GM23338 (cell line): ENCODE measurements around the gene FAM124B. TPM values are rescaled to one million over a fixed set of nuclear protein-coding genes. Genes with fewer than 3 reads are reported as not detected.

Experiments
- ATAC-seq: fragments of 200-7000 bp; cut with Tn5 transposase; 3 replicates; pipeline ENCODE4 v1.9.1; 2020
- DNase-seq: peaks from one replicate; pipeline ENCODE4 v3.0.0-alpha.2; 2015; ENCODE audit warnings: low spot score
- H2AFZ ChIP-seq: fragments of 200-600 bp; sonication (generic); 2 replicates; pipeline ENCODE4 v1.8.0; 2016; ENCODE audit warnings: antibody characterized with exemption, mild to moderate bottlenecking, moderate library complexity
- H3F3A ChIP-seq: fragments of 200-600 bp; sonication (generic); replicated peaks from 2 replicates; pipeline ENCODE4 v1.8.0; 2017; ENCODE audit warnings: antibody characterized with exemption, mixed run types, low read depth
- H3K27ac ChIP-seq: fragments of 200-600 bp; sonication (generic); 2 replicates; pipeline ENCODE4 v1.6.1; 2016; ENCODE audit warnings: low read depth
- H3K27me3 ChIP-seq: fragments of 200-600 bp; sonication (generic); 2 replicates; pipeline ENCODE4 v1.8.0; 2016; ENCODE audit warnings: mild to moderate bottlenecking, mixed run types, moderate library complexity; ENCODE audit not compliant: insufficient read depth
- H3K36me3 ChIP-seq: fragments of 200-600 bp; sonication (generic); 2 replicates; pipeline ENCODE4 v1.8.0; 2016; ENCODE audit warnings: mild to moderate bottlenecking; ENCODE audit not compliant: insufficient read depth
- H3K4me1 ChIP-seq: fragments of 200-600 bp; sonication (generic); 2 replicates; pipeline ENCODE4 v1.8.0; 2016; ENCODE audit warnings: mild to moderate bottlenecking, moderate library complexity; ENCODE audit not compliant: insufficient read depth
- H3K4me2 ChIP-seq: fragments of 200-600 bp; sonication (generic); 2 replicates; pipeline ENCODE4 v1.7.1; 2017; ENCODE audit warnings: mixed run types
- H3K4me3 ChIP-seq: fragments of 200-600 bp; sonication (generic); 2 replicates; pipeline ENCODE4 v1.6.1; 2016; ENCODE audit warnings: mixed run types
- H3K79me2 ChIP-seq: fragments of 200-600 bp; sonication (generic); replicated peaks from 2 replicates; pipeline ENCODE4 v1.8.0; 2017; ENCODE audit warnings: mild to moderate bottlenecking; ENCODE audit not compliant: insufficient read depth
- H3K9me2 ChIP-seq: fragments of 200-600 bp; sonication (generic); 2 replicates; pipeline ENCODE4 v1.8.0; 2017; ENCODE audit not compliant: insufficient read depth
- H4K20me1 ChIP-seq: fragments of 200-600 bp; sonication (generic); replicated peaks from 2 replicates; pipeline ENCODE4 v1.8.0; 2017; ENCODE audit warnings: mild to moderate bottlenecking; ENCODE audit not compliant: insufficient read depth
- H3K27ac Mint-ChIP-seq: 2 replicates; pipeline ENCODE4 v1.8.0; 2020; ENCODE audit warnings: inconsistent platforms, mild to moderate bottlenecking, moderate library complexity, mixed read lengths
- H3K27me3 Mint-ChIP-seq: 3 replicates; pipeline ENCODE4 v1.8.0; 2022; ENCODE audit warnings: low read depth, mild to moderate bottlenecking, moderate library complexity, mixed read lengths, inconsistent platforms; ENCODE audit not compliant: insufficient read depth, poor library complexity
- H3K36me3 Mint-ChIP-seq: 3 replicates; pipeline ENCODE4 v1.8.0; 2021; ENCODE audit warnings: low read depth, mild to moderate bottlenecking, inconsistent platforms, moderate library complexity, mixed read lengths
- H3K4me1 Mint-ChIP-seq: 3 replicates; pipeline ENCODE4 v1.8.0; 2020; ENCODE audit warnings: mild to moderate bottlenecking, inconsistent platforms, mixed read lengths
- H3K4me3 Mint-ChIP-seq: 3 replicates; pipeline ENCODE4 v1.8.0; 2021; ENCODE audit warnings: moderate library complexity, mild to moderate bottlenecking, inconsistent platforms, mixed read lengths
- H3K9me3 Mint-ChIP-seq: 3 replicates; pipeline ENCODE4 v1.8.0; 2020; ENCODE audit warnings: moderate library complexity, mild to moderate bottlenecking, inconsistent platforms, mixed read lengths
- CREB1 ChIP-seq: fragments of 250-450 bp; sonication (Bioruptor Pico); IDR thresholded peaks from 2 replicates; pipeline ENCODE4 v1.5.0; 2020; ENCODE audit warnings: low read depth, mild to moderate bottlenecking, moderate library complexity
- EZH2 ChIP-seq: fragments of 200-600 bp; sonication (generic); IDR thresholded peaks from one replicate; pipeline ENCODE4 v1.8.0; 2017; ENCODE audit warnings: antibody characterized with exemption, mild to moderate bottlenecking, low read depth; ENCODE audit not compliant: unreplicated experiment
- EZH2phosphoT487 ChIP-seq: fragments of 200-600 bp; sonication (generic); IDR thresholded peaks from one replicate; pipeline ENCODE4 v1.8.1; 2018; ENCODE audit warnings: antibody characterized with exemption; ENCODE audit not compliant: unreplicated experiment
- JUNB ChIP-seq: IDR thresholded peaks from one replicate; pipeline ENCODE4 v1.6.1; 2016; ENCODE audit warnings: antibody characterized with exemption; ENCODE audit not compliant: unreplicated experiment
- NANOG ChIP-seq: IDR thresholded peaks from 2 replicates; pipeline ENCODE4 v1.6.1; 2016; ENCODE audit warnings: antibody characterized with exemption, borderline replicate concordance
- POLR2AphosphoS5 ChIP-seq: IDR thresholded peaks from 2 replicates; pipeline ENCODE4 v1.6.1; 2016; ENCODE audit warnings: antibody characterized with exemption, low read depth
- STAT1 ChIP-seq: IDR thresholded peaks from one replicate; pipeline ENCODE4 v1.6.1; 2016; ENCODE audit warnings: antibody characterized with exemption; ENCODE audit not compliant: unreplicated experiment
- ZNF114 ChIP-seq: fragments of 250-450 bp; sonication (Bioruptor Pico); IDR thresholded peaks from 2 replicates; pipeline ENCODE4 v1.5.0; 2020; ENCODE audit warnings: mild to moderate bottlenecking, moderate library complexity
- ZNF331 ChIP-seq: fragments of 250-450 bp; sonication (Bioruptor Pico); IDR thresholded peaks from 2 replicates; pipeline ENCODE4 v1.5.0; 2020; ENCODE audit warnings: low read depth, mild to moderate bottlenecking, moderate library complexity
- polyA plus RNA-seq: library from polyadenylated mRNA; unstranded; fragments of >200 nt; fragmentation: Nextera tagmentation; extraction: Ambion mirVana; gene quantifications from 2 replicates; pipeline ENCODE4 v1.2.1, GENCODE V29; 2016
- total RNA-seq: library from RNA; depleted of rRNA; stranded (reverse); fragments of >200 nt; shearing (Covaris generic); gene quantifications from 2 replicates; pipeline ENCODE4 v1.2.3, GENCODE V29; 2014
- TF ChIP-seq, protein P1 (sequence below): IDR thresholded peaks from 2 replicates; pipeline ENCODE4 v1.6.1; 2016; ENCODE audit warnings: antibody characterized with exemption
- TF ChIP-seq, protein P2 (sequence below), 2 experiments: fragments of 200-600 bp in 1 of 2; sonication (generic) in 1 of 2; conservative IDR thresholded peaks; 2 replicates each; pipeline versions ENCODE4 v1.5.1 to v1.6.1; 2016 to 2017; ENCODE audit warnings: antibody characterized with exemption in 2 of 2, low read depth in 2 of 2, mild to moderate bottlenecking in 2 of 2, moderate library complexity in 1 of 2
- TF ChIP-seq, protein P3 (sequence below): fragments of 250-450 bp; sonication (Bioruptor Pico); IDR thresholded peaks from 2 replicates; pipeline ENCODE4 v1.5.0; 2020; ENCODE audit warnings: mild to moderate bottlenecking, moderate library complexity
- TF ChIP-seq, protein P4 (sequence below): IDR thresholded peaks from one replicate; pipeline ENCODE4 v1.6.1; 2018; ENCODE audit warnings: antibody characterized with exemption; ENCODE audit not compliant: unreplicated experiment

FAM124B gene
- total and polyA plus RNA-seq, 2 experiments from 2014 or later: 3.0 to 6.9 TPM

DNA sequence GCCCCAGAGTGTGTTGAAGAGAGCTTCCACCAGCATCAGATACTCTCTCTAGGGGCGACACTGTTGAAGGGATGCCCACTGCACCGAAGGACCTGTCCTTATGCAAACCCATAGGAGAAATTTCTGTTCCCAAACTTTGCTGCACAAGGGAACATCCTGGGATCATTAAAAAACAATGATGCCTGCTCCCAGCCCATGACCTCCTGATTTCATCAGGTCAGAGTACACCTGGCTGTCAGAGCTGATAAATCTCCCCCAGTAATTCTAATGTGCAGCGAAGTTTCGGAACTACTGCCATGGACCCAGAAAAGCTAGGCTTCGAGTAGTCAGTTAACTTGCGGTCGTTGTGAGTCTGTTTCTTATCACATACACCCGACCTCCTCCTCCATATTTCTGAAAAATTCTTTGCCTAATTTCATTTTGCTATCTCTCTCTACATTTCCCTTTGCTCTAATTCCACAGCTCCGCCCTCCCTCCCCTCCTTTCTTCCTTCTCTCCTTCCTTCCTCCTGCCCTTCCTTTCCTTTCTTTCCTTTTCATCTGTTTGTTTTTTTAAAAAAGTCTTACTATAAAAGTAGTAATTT lies 18.8 kb downstream of the FAM124B start:
- DNase-seq: no peak
- peaks cover 9% of the 10 kb centered on the region; the same call in 1 of the 2 replicates for H3K4me1 ChIP-seq
- H3K27me3 ChIP-seq: no peaks in the 10 kb centered on the region
- no peak overlapping the region for H3K27ac ChIP-seq
- H3K4me3 Mint-ChIP-seq: no peak overlapping the region
- no peak overlapping the region for H3K4me3 ChIP-seq
- no peak overlapping the region for H3K27ac Mint-ChIP-seq
- H2AFZ ChIP-seq: no peak overlapping the region
- no peak for ATAC-seq
- TF ChIP-seq JUNB: no peak
- no peak for TF ChIP-seq CREB1 (CRISPR knock-in tag)
- TF ChIP-seq, protein P1, sequence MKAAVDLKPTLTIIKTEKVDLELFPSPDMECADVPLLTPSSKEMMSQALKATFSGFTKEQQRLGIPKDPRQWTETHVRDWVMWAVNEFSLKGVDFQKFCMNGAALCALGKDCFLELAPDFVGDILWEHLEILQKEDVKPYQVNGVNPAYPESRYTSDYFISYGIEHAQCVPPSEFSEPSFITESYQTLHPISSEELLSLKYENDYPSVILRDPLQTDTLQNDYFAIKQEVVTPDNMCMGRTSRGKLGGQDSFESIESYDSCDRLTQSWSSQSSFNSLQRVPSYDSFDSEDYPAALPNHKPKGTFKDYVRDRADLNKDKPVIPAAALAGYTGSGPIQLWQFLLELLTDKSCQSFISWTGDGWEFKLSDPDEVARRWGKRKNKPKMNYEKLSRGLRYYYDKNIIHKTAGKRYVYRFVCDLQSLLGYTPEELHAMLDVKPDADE: no peak
- no peak for TF ChIP-seq ZNF114 (CRISPR knock-in tag)
- no peak for TF ChIP-seq NANOG
- no peak for TF ChIP-seq POLR2AphosphoS5
- TF ChIP-seq, protein P2, sequence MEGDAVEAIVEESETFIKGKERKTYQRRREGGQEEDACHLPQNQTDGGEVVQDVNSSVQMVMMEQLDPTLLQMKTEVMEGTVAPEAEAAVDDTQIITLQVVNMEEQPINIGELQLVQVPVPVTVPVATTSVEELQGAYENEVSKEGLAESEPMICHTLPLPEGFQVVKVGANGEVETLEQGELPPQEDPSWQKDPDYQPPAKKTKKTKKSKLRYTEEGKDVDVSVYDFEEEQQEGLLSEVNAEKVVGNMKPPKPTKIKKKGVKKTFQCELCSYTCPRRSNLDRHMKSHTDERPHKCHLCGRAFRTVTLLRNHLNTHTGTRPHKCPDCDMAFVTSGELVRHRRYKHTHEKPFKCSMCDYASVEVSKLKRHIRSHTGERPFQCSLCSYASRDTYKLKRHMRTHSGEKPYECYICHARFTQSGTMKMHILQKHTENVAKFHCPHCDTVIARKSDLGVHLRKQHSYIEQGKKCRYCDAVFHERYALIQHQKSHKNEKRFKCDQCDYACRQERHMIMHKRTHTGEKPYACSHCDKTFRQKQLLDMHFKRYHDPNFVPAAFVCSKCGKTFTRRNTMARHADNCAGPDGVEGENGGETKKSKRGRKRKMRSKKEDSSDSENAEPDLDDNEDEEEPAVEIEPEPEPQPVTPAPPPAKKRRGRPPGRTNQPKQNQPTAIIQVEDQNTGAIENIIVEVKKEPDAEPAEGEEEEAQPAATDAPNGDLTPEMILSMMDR (conservative IDR thresholded peaks at IDR 0.05; ENCODE audit: low read depth in 2 of 2): no peak
- TF ChIP-seq STAT1: no peak
- no peak for TF ChIP-seq EZH2phosphoT487
- TF ChIP-seq ZNF331 (CRISPR knock-in tag): no peak
- TF ChIP-seq, protein P3, sequence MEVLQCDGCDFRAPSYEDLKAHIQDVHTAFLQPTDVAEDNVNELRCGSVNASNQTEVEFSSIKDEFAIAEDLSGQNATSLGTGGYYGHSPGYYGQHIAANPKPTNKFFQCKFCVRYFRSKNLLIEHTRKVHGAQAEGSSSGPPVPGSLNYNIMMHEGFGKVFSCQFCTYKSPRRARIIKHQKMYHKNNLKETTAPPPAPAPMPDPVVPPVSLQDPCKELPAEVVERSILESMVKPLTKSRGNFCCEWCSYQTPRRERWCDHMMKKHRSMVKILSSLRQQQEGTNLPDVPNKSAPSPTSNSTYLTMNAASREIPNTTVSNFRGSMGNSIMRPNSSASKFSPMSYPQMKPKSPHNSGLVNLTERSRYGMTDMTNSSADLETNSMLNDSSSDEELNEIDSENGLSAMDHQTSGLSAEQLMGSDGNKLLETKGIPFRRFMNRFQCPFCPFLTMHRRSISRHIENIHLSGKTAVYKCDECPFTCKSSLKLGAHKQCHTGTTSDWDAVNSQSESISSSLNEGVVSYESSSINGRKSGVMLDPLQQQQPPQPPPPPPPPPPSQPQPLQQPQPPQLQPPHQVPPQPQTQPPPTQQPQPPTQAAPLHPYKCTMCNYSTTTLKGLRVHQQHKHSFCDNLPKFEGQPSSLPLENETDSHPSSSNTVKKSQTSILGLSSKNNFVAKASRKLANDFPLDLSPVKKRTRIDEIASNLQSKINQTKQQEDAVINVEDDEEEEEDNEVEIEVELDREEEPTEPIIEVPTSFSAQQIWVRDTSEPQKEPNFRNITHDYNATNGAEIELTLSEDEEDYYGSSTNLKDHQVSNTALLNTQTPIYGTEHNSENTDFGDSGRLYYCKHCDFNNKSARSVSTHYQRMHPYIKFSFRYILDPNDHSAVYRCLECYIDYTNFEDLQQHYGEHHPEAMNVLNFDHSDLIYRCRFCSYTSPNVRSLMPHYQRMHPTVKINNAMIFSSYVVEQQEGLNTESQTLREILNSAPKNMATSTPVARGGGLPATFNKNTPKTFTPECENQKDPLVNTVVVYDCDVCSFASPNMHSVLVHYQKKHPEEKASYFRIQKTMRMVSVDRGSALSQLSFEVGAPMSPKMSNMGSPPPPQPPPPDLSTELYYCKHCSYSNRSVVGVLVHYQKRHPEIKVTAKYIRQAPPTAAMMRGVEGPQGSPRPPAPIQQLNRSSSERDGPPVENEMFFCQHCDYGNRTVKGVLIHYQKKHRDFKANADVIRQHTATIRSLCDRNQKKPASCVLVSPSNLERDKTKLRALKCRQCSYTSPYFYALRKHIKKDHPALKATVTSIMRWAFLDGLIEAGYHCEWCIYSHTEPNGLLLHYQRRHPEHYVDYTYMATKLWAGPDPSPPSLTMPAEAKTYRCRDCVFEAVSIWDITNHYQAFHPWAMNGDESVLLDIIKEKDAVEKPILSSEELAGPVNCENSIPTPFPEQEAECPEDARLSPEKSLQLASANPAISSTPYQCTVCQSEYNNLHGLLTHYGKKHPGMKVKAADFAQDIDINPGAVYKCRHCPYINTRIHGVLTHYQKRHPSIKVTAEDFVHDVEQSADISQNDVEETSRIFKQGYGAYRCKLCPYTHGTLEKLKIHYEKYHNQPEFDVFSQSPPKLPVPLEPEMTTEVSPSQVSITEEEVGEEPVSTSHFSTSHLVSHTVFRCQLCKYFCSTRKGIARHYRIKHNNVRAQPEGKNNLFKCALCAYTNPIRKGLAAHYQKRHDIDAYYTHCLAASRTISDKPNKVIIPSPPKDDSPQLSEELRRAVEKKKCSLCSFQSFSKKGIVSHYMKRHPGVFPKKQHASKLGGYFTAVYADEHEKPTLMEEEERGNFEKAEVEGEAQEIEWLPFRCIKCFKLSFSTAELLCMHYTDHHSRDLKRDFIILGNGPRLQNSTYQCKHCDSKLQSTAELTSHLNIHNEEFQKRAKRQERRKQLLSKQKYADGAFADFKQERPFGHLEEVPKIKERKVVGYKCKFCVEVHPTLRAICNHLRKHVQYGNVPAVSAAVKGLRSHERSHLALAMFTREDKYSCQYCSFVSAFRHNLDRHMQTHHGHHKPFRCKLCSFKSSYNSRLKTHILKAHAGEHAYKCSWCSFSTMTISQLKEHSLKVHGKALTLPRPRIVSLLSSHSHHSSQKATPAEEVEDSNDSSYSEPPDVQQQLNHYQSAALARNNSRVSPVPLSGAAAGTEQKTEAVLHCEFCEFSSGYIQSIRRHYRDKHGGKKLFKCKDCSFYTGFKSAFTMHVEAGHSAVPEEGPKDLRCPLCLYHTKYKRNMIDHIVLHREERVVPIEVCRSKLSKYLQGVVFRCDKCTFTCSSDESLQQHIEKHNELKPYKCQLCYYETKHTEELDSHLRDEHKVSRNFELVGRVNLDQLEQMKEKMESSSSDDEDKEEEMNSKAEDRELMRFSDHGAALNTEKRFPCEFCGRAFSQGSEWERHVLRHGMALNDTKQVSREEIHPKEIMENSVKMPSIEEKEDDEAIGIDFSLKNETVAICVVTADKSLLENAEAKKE (CRISPR knock-in tag): no peak
- TF ChIP-seq, protein P4, sequence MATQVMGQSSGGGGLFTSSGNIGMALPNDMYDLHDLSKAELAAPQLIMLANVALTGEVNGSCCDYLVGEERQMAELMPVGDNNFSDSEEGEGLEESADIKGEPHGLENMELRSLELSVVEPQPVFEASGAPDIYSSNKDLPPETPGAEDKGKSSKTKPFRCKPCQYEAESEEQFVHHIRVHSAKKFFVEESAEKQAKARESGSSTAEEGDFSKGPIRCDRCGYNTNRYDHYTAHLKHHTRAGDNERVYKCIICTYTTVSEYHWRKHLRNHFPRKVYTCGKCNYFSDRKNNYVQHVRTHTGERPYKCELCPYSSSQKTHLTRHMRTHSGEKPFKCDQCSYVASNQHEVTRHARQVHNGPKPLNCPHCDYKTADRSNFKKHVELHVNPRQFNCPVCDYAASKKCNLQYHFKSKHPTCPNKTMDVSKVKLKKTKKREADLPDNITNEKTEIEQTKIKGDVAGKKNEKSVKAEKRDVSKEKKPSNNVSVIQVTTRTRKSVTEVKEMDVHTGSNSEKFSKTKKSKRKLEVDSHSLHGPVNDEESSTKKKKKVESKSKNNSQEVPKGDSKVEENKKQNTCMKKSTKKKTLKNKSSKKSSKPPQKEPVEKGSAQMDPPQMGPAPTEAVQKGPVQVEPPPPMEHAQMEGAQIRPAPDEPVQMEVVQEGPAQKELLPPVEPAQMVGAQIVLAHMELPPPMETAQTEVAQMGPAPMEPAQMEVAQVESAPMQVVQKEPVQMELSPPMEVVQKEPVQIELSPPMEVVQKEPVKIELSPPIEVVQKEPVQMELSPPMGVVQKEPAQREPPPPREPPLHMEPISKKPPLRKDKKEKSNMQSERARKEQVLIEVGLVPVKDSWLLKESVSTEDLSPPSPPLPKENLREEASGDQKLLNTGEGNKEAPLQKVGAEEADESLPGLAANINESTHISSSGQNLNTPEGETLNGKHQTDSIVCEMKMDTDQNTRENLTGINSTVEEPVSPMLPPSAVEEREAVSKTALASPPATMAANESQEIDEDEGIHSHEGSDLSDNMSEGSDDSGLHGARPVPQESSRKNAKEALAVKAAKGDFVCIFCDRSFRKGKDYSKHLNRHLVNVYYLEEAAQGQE: no peak
- no peak for TF ChIP-seq EZH2
- H3K79me2 ChIP-seq: no peaks in the 10 kb centered on the region
- no peaks in the 10 kb centered on the region for H3F3A ChIP-seq
- H3K4me2 ChIP-seq: no peak overlapping the region
- H3K9me2 ChIP-seq: peaks cover 2% of the 10 kb centered on the region; the same call in 1 of the 2 replicates
- H3K4me1 Mint-ChIP-seq: peaks cover 9% of the 10 kb centered on the region
- no peaks in the 10 kb centered on the region for H4K20me1 ChIP-seq
- no peaks in the 10 kb centered on the region for H3K36me3 ChIP-seq
- no peaks in the 10 kb centered on the region for H3K36me3 Mint-ChIP-seq
- no peaks in the 10 kb centered on the region for H3K9me3 Mint-ChIP-seq
- H3K27me3 Mint-ChIP-seq: no peaks in the 10 kb centered on the region
